Stimulated activated CD4-positive, alpha-beta T cell treated with anti-CD3 and anti-CD28 coated beads, Interleukin-4, amount 100 ng/mL, for 4 hours (primary cell): ENCODE results near the gene APC.
A peak's percentile ranks its signal among the peaks of the same experiment; 100 is the strongest.

ENCODE experiments used
- DNase-seq, 2 experiments: peaks; one replicate each; pipeline ENCODE4 v3.0.0-alpha.2; 2020

APC gene

GRCh38 chr5:112787896-112788295 is 50.2 kb downstream of the APC start:
- no peak for DNase-seq

- DNase-seq: no peak
Observed at GRCh38 chr5:112793201-112793600, 55.5 kb downstream of the APC start.

DNA sequence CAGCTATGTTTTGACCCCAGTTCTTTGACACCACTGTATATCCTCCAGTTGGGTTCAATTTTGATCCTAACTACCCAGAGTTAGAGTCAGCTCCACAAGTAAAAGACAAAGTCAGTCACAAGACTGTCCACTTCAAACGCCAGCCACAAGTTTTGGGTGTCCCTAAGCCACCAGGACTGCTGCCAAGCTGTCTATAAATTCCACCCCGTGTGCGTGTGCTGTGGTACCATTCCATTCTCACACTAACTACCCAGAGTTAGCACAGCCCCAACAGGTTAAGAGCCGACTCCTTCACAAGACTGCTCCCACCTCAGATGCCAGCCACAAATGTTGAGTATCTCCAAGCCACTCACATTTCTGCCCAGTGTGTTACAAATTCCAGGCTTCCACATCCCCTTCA is 56.7 kb downstream of the APC start:
- no peak for DNase-seq

DNA sequence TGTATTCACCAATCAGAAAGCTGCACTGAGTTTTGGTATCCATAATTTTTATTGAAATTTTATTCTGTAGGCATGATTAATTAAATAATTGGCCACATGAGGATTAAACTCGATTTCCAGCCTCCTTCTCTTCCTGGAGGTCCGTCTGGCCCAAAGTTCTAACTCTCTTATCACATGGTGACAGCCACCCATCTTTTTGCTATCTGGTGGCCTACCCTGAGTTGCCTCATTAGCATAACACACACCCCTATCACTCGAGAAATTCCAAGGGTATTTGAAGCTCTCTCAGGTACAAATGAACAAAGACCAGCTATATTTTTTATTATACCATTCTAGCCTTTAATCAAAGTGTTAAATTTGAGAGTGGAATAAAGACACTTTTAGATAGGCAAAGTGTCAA is 57.7 kb downstream of the APC start:
- no peak for DNase-seq

DNA sequence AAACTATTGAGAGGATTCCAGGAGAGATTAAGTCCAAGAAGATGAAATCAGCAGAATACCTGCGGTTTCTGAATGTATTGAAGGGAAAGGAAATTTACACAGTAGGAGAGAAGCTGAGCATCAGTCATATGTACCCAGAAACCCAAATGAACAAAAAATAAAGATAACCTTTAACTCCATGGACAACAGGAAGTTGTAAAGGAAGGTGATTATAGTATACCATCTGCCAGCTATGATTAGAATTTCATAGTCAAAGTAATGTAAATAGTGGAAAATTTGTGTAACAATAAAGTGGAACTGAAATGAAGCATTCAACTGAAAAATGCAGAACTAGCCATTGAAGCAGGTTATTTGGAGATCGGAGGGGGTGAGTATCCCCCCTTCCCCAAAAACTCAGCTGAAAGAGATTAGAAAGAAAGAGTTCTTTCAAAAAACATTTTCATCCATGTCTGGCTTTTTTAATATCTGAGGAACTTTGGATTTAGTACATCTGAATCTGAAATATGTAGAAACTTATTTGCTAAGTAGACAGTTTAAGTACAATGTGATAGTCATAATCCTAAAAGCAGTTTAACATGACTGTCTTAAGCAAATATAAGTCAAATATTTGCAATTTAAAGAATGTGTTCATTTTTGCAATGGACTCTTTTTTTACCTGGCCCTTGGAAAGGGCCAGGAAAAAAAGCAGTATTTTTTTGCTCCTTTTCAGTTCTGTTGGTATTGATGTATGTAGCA is 58.4 kb downstream of the APC start:
- no peak for DNase-seq

DNA sequence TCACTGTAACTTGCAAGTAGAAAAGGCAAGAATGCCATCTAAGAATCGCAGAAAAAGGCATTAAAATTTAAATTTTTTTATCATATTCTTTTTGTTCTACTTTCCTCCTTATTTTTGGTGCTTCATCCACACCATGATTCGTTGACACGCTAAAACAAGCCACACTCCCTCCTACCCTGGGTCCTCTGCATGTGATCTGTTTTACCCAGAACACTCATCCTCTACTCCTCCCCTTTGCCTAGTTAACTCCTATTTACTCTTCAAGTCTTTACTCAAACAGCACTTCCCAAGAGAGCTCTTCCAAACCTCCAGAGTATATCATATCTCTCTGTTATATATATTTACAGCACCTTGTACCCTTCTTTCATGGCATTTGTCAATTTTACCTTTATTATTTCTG is 62.0 kb downstream of the APC start:
- DNase-seq: no peak

- DNase-seq: no peak
Observed at GRCh38 chr5:112800891-112801290, 63.2 kb downstream of the APC start.

DNA sequence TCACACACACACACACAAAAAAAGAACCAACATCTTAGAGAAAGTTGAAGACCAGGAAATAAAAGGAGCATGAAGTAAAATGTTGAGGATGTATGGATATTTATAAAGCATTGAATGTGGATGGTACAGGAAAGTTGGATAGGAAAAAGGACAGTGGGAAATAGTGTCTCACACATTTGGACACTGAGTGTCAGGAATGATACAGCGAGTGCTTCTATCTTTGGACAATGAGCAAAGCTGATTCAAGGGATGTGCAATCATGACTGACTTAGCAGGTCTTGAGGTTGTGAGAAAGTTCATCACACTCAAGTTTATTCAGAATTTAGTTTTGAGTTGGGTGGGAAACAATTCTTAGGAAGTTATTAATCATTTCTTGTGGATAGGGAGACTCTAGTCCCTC is 73.3 kb downstream of the APC start:
- DNase-seq: no peak

- DNase-seq: no peak
Observed at GRCh38 chr5:112812549-112812948, 74.9 kb downstream of the APC start.

DNA sequence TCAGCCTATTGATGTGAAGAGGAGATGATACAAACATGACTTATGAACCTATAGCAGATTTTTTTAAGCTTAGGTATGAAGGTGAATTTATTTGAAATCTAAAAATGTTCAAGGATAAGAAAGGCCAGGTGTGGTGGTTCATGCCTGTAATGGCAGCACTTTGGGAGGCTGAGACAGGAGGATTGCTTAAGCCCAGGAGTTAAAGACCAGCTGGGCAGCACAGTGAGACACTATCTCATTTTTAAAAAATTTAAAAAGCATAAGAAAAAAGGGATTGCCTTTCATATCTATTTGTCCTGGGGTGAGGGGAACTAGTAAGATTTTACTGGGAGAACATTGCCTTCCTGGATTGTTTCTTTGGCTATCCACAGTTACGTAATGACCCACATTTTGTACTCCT is 82.6 kb downstream of the APC start:
- DNase-seq: no peak

DNA sequence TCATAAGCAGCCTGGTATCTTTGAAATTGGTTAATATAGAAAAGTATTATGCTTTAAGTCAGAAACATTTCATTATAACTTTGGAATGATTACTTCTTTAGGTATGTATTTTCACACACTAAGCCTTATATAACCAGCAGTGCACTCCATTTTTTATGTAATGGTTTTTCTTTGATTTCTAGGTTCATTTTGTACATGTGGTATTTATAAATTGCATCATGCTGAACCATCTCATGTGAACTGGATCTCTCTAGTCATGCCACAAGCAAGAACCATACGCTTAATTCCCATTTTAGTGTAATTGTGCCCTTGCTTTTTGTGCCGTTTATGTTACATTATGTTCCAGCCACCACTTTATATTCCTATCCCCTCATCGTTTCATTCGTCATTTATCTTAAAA is 84.8 kb downstream of the APC start:
- DNase-seq: no peak

DNA sequence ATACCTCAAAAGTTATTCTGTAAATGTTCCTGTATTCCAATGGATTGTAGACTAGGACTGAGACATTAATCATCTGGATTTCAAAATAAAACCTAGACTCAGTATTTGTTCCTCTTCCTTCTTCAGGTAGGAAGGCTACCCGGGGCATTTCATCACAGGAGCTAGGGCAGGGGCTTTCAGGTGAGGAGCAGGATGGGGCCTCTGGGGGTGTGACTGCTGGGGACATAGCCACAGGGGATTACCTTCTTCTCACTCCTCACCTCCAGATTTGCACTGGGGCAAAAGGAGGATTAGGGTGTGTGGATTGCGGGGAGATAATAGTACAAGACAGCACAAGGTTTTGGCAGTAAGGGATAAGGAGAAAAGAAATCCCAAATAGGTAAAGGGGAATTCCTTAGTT is 85.5 kb downstream of the APC start:
- no peak for DNase-seq

- no peak for DNase-seq
Observed at GRCh38 chr5:112823656-112824055, 86.0 kb downstream of the APC start.

DNA sequence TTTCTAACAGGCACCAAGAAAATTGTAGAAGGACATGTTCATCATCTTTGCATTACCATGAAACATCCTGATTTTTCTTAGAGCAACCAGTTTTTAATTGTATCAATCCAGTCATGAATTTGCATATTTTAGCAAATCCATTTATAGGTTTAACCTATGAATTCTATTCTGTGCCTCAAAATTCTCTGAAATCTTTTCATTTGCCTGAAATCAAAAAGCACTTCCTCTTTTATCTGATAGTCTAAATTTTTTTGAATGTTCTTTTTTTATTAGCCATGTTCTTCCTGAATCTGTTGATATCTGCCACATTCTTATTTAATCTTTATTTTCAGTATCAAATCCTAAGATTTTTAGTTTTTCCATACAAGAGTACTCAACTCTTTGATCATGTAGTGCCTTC is 86.5 kb downstream of the APC start:
- no peak for DNase-seq

GRCh38 chr5:112830378-112830777 is 92.7 kb downstream of the APC start:
- no peak for DNase-seq

- DNase-seq: no peak
Observed at GRCh38 chr5:112833971-112834370, 96.3 kb downstream of the APC start.

DNA sequence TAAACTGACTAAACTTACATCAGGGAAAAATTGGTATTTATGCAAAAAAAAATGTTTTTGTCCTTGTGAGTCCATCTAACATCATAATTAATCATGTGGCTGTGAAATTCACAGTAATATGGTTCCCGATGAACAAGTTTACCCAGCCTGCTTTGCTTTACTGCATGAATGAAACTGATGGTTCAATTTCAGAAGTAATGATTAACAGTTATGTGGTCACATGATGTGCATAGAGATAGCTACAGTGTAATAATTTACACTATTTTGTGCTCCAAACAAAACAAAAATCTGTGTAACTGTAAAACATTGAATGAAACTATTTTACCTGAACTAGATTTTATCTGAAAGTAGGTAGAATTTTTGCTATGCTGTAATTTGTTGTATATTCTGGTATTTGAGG is 106.8 kb downstream of the APC start:
- no peak for DNase-seq

- no peak for DNase-seq
Observed at GRCh38 chr5:112846556-112846955, 108.9 kb downstream of the APC start.

DNA sequence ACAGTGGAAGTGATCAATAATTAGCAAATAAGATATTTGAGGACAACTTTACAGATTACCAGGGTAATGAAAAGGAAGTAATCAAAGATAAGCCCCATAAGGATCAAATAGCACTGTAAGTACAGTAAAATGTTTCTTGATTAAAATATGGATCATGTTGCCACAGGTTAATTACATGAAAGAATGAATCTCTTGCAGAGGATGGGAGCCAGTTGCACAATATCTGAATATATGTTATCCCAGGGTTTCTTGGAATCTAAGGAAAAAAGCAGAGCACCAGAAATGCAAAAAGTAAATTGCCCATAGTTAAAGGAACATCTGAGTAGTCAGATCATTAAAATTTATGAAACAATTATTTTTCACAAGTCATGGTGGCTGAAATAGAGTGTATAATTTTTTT is 109.6 kb downstream of the APC start:
- DNase-seq: no peak

DNA sequence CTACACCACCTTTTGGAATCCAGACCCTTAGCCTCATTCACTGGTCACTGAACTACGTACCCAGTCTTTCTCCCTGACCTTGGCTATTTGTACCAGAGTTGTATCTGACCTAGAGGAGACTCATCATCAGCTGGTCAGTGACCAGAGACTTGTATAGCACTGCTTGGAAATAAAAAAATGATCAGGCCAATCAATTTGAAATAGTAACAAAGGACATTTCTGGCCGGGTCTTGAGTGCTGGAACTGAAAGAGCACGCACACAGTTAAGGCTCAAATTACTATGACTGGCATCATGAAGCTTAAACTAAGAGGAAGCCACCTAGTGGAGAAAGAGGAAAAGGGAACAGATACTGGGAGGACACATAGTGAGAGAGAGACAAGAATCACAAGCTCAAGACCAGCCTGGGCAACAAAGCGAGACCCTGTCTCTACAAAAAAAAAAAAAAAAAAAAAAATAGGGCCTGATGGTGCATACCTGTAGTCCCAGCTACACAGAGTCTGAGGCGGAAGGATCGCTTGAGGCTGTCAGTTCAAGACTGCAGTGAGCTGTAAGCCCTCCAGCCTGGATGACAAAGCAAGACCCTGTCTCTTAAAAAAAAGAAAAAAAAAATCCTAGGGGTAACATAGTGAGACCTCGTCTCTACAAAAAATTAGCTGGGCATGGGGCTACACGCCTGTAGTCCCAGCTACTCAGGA is 110.6 kb downstream of the APC start:
- no peak for DNase-seq

DNA sequence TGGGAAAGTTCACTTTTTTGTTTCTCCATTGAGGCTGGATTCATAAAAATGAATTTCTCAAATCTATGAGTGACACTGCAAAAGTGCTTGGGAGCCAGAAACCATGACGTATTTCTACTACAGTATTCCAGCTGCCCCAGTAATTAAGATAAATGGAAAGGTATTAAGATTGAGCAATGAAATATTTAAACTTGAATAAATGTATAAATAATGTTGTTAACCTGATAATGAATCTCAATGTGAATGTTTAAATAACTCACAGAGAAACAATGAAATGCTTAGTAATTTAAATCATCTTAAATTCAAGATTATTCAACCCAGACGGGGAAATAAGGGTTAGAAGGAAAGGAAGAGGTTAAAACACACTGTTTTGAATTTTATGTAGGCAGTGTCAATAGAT is 112.2 kb downstream of the APC start:
- DNase-seq: no peak

DNA sequence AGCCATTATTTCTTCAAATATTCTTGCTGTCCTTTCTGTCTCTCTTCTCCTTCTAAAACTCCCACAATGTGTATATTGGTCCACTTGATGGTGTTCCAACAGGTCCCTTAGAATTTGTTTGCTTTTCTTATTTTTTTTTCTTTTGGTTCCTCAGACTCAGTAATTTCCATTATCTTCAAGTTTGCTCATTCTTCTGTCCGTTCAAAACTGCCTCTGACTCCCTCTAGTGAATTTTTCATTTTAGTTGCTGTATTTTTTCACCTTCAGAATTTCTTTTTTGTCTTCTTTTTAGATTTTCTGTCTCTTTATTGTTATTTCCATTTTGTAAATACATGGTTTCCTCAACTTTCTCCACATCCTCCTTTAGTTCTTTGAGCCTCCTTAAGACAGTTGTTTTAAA is 117.0 kb downstream of the APC start:
- no peak for DNase-seq

DNA sequence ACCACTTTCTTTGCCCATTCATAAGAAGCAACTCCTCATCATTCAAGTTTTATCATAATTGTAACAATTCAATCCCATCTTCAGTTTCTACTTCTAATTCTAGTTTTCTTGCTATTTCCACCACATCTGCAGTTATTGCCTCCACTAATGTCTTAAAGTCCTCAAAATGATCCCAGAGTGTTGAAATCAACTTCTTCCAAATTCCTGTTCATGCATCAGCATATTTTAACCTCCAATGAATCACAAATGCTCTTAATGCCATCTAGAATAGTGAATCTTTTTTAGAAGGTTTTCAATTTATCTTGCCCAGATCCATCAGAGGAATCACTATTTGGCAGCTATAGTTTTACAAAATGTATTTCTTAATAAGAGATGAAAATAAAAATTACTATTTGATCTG is 120.2 kb downstream of the APC start:
- no peak for DNase-seq

DNA sequence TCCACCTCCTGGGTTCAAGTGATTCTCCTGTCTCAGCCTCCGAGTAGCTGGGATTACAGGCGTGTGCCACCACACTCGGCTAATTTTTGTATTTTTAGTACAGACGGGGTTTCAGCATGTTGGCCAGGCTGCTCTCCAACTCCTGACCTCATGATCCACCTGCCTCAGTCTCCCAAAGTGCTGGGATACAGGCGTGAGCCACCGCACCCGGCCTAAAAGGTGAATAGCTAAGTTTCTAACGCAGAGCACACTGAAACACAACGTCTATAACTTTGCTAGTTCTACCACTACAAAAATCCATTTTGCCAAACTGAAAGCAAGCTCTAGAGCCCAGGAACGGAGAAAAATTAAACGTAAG is 122.9 kb downstream of the APC start:
- peak in 1 of 2 experiments; percentile 6 for DNase-seq
